Colon (tissue), 2 donors: ENCODE data around the gene SPARC.
"Not testable (repeated sequence)": the region's sequence is repeated elsewhere in the genome, so short reads cannot be mapped to it uniquely, and the experiment has no call there.

Experiments used
- FAIRE-seq: peaks from 2 replicates; lab custom pipeline; 2012; peaks lifted over from hg19 to GRCh38; lab: Jason Lieb, UNC
- donor health status: control.
- donor health status: control.

The SPARC gene, protein sequence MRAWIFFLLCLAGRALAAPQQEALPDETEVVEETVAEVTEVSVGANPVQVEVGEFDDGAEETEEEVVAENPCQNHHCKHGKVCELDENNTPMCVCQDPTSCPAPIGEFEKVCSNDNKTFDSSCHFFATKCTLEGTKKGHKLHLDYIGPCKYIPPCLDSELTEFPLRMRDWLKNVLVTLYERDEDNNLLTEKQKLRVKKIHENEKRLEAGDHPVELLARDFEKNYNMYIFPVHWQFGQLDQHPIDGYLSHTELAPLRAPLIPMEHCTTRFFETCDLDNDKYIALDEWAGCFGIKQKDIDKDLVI

DNA sequence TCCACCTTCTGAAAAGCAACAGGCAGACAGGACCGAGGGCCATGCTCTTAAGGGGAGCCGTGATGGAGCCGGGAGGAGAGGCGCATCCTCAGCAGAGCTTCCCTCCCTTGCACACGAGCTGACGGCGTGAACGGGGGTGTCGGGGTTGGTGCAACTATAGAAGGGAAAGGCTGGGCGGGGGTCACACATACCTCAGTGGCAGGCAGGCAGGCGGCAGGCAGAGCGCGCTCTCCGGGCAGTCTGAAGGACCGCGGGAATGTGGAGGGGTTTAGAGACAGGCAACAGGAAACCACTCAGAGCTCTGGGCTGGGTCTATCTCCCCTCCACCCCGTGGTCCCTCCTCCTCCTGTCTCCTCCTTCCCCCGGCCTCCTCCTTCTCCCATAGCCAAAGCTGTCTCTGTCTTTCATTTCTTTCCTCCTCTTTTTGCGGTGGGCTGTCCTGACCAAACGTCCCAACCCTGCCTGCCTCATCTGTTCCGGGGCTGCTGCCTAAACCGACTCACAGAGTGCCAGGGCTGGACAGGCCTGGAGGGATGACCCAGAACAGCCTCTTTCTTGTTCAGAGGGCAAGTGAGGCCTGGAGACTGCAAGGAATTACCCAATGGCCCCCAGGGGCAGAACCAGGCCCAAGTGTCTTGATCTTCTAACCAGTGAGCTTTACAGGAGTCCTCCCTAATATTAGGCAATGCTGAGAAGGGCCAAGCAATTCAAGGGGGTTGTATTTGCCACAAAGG lies at the start of gene SPARC:
Gene SPARC (minus strand): TSS at position 242 of the 734 bp plus-strand sequence. CDS start 10,727 bp downstream, outside the sequence.
- no peak for FAIRE-seq

- FAIRE-seq, result no peak
Observed at GRCh38 chr5:151735646-151736045, 48.9 kb upstream of the SPARC start.

DNA sequence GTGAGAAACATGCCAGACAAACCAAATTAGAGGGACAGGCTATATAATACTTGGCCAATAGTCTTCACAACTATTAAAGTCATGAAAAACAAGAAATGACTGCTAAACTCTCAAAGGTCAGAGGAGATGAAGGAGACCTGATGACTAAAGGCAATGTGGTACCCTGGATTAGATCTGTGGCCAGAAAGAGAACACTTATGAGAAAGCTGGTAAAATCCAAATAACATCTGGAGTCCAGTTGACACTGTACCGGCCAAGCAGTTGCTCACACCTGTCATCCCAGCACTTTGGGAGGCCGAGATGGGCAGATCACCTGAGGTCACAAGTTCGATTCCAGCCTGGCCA lies 47.3 kb upstream of the SPARC start:
- no peak for FAIRE-seq

- FAIRE-seq, result no peak
Observed at GRCh38 chr5:151733358-151734063, 46.8 kb upstream of the SPARC start.

DNA sequence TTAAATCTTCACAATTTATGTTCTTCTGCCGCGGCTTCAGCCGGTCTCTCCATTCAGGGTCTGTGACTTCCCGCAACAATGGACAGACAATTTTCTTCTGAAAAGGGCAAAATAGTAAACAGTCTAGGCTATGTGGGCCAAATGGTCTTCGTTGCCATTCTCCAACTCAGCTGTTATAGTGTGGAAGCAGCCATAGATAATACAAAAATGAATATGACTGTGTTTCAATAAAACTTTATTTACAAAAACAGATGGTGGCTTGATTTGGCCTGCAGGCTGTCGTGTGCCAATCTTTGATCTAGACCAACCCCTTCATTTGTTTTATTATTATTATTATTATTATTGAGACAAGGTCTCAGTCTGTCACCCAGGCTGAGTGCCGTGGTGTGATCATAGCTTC lies 43.7 kb upstream of the SPARC start:
- FAIRE-seq, result no peak

GRCh38 chr5:151729597-151729996 lies 42.9 kb upstream of the SPARC start:
- not testable (repeated sequence) for FAIRE-seq

DNA sequence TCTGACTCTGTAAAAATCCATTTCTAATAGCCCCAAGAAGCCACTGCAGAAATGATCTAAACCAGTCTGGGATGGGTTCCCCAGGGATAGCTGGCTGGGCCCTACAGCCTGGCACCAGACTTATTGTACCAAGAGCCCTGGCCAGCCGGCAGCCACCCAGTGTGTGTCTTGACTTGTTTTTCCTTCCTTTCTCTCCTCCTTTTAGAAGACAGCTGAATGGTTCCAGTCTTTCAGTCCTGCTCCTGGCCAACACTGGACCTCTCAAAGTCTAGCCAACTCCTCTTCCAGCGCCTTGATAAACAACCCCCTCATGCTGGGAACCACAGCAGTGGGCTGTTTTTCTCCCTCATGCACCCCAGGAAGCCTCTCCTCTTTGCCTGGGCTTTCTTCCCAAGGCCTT lies 37.6 kb upstream of the SPARC start:
- FAIRE-seq, result no peak

- no peak for FAIRE-seq
Observed at GRCh38 chr5:151722546-151722945, 35.8 kb upstream of the SPARC start.

DNA sequence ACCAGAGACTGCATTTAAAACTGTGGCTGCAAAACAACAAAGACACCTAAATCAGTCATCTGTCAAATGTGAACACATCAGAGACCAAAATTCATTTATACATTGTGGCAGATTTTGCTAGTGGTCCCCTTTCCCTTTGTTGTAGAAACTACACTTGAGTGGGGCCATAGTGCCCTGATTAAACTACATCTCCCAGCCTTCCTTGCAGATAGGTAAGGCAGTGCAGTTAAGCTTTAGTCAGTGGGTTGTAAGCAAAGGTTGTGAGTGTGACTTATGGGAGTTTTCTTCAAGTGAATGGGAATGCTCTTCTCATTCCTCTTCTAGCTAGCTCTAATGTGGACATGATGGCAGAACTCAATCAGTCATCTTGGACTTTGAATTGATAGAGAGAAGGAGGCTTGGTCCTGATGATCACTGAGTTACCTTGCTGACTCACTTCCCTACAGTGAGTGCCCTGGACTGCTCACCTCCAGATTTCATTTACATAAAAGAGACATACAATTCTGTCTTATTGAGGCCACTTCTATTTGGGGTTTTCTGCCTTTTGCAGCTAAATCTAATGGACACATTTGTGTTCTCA lies 35.2 kb upstream of the SPARC start:
- FAIRE-seq, result no peak

- no peak for FAIRE-seq
Observed at GRCh38 chr5:151721087-151721646, 34.5 kb upstream of the SPARC start.

DNA sequence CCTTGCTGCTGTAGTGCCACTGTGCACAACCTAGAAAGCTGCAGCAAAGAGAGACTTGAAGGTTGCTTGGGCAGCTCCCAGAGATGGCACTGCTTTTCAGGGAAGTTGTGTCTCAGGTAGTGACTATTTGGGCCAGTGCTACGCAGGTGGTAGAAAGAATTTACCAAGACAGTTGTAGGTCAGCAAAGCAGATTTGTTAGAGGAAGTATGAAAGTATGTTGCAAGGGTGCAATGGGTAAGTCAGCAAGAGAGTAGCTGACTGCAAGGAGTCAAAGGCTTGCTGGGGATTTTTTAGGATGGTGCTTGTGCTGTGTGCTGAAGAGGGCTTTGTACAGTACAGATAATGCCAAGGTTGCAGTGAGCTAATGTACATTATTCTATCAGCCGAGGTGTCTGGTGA lies 33.5 kb upstream of the SPARC start:
- FAIRE-seq, result no peak

DNA sequence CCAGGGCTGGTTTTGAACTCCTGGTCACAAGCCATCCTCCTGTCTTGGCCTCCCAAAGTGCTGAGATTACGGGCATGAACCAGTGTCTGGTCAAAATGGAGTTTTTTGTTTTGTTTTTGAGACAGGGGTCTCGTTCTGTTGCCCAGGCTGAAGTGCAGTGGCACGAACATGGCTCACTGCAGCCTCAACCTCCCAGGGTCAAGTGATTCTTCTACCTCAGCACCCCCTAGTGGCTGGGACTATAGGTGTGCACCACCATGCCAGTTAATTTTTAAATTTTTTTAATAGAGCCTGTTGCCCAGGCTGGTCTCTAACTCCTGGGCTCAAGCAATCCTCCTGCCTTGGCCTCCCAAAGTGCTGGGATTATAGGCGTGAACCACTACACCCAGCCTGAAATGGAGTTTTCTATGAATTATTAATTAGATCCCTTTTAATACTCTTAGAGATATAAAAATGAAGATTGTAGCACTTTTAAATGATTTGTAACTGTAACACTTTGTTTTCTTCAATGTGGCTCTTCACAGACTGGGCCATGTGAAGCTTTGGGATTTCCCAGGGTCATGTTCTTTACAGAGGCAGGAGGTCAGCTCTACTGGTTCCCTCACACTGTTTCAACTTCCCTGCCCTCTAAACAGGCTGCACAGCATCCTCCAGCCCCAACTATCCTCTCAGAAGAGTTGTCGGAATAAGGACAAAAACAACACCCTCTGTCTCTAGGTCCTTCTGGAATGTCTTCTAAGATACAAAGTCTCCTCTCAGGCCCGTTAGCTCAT lies 32.7 kb upstream of the SPARC start:
- FAIRE-seq, result no peak

GRCh38 chr5:151718646-151719045 lies 31.9 kb upstream of the SPARC start:
- no peak for FAIRE-seq

DNA sequence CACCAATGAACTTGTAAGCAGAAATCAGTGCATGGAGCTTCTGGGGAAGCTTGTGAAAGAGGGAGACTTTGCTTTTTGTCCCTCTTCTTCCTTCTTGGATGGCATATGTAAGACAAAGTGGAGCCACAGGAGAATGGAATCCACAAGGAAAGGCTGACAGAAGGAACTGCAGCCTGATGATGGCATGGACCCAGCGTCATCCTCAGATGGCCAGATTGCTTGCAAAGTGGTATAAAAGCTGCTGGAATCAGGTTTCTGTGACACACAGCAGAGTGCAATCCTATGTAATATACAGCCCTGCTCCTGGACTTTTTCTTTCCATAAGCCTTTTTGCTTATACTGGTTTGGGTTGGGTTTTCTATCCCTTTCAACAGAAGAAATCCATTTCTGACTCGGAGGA lies 31.4 kb upstream of the SPARC start:
- no peak for FAIRE-seq

DNA sequence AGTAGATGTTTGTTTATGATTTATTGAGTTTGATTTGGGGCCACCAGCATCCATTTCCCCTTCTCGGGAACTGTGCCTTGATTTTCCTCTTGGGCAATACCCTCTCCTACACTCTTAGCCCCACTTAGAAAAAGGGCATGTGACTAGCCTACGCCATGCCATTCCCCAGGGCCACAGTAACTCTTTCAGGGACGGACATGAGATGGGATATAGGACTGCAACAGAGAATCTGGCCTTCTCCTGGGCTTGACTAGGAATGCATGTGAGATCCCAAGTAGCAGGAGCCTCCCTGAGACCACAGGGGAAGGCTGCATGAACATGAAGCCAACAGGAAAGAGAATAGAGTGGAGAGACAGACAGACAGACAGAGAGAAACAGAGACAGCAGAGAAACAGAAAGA lies 30.7 kb upstream of the SPARC start:
- no peak for FAIRE-seq

- no peak for FAIRE-seq
Observed at GRCh38 chr5:151709109-151709735, 22.5 kb upstream of the SPARC start.

DNA sequence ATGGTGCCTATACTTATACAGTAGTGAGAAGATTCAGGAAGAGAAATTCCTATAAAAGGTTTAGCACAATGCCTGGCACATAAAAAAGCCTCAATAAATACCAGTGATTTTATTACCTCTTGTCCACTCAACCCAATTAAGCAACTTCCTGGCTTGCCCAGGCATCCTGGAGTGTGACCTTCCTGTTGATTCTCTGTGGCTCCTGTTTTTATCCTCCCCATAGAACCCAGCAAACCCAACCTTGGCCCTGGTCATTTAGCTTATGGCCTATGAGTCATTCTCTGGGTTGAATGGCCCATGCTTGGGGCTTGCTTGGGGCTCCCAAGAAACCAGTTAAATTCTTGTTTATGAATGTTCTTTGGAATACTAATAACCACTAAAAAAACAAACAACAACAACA lies 21.4 kb upstream of the SPARC start:
- FAIRE-seq, result no peak

- FAIRE-seq, result no peak
Observed at GRCh38 chr5:151707567-151707966, 20.9 kb upstream of the SPARC start.

DNA sequence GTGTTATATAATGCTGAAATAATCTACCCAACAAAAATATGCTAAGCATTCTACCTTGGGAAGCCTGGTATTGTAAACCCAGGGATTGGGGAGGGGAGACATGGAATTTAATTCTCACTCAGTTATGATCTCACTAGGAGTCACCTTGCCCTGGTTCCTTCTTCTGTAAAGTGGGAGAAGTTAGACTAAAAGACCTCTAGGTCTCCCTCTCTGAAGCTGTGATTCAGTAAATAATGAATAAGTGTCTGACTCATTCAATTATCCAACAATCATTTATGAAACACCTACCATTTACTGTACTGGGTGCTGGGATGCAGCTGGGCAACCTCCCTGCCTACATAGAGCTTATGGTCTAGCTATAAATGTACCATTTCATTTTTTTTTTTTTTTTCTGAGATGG lies 20.2 kb upstream of the SPARC start:
- no peak for FAIRE-seq

DNA sequence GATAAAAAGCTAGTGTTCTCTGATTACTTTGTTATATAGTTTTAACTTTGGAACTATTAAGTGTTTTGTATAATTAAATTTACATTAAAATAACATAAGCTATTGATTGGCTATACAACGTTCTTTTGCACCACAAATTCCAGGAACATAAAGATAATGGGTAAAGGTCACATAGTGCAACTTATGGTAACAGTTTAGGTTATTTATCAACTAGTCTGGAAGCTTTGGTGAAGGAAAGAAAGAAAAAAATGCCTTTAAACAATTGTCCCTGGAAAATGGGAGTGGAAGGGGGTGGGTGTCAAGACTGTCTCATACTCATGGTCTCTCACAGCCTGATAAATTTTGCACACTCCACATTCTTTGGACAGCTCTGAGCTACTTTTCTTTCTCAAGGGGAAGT lies 17.1 kb upstream of the SPARC start:
- FAIRE-seq, result no peak

DNA sequence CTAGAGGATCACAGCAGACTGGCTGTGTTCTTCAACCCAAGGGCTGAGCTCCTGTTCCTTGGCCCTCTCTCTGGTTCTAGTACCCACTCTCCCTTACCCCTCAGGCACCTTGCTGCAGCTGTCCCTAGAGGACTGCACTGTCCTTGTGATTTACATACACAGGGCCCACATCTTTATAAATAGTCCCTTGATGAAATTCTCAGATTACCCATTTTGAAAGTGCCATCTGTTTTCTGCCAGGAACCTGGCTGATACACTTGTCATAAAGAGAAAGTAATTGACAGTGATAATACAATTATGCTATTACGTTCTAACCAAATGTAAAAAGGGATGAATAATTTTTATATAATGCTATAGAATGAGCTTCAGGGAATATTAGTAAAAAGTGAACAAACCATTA lies 16.5 kb upstream of the SPARC start:
- no peak for FAIRE-seq
